Right lung (tissue), 10 donors: ENCODE measurements around the gene OR56A5. TPM values are rescaled to one million over a fixed set of nuclear protein-coding genes. Genes with fewer than 3 reads are reported as not detected.
"Not testable (repeated sequence)": the region's sequence is repeated elsewhere in the genome, so short reads cannot be mapped to it uniquely, and the experiment has no call there.

Experiments used
- DNase-seq, 2 donors: peaks; one replicate each; pipeline ENCODE4 v3.0.0-alpha.2; 2013
- long read RNA-seq, 8 donors: transcript quantifications; one replicate each; lab custom pipeline, GENCODE V29; 2026
- polyA plus RNA-seq, 5 donors: library from polyadenylated mRNA; unstranded; fragments of 120-200 nt; gene quantifications; one replicate each; pipeline versions ENCODE4 v1.2.1 to v1.2.3, GENCODE V29; 2013; ENCODE audit warnings: inconsistent platforms in 1 of 5, low replicate concordance in 1 of 5; ENCODE audit not compliant: insufficient read length in 5 of 5, insufficient read depth in 1 of 5

Gene OR56A5
- polyA plus RNA-seq, result not detected
- long read RNA-seq, donor 1, result 0 reads
- long read RNA-seq, donor 2, result 0 reads
- long read RNA-seq, donor 3, result 0 reads
- long read RNA-seq, donor 4, result 0 reads
- long read RNA-seq, donor 5, result 0 reads
- long read RNA-seq, donor 6, result 0 reads
- long read RNA-seq, donor 7, result 0 reads
- long read RNA-seq, donor 8, result 0 reads

DNA sequence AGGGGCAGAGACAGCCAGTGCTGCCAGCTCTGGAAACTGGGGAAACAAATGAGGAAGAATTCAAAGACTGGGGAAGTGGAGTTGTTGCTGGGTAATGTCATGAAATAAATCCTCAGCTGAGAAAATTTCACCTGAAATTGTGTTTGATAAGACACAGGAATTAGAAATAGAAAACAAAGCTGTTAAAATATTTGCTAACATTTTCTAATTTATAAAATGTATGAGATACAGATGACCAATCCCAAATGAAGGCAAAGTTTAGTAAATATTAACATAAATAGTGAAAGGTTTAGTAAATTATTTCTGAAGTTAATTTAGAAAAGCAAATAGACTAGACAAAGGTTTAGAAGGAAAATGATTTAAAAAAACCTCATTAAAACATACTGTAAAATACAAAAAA is at the start of gene OR56A5:
OR56A5 (minus strand) TSS at position 101 of the 400 bp plus-strand sequence; CDS start at position 101, 0 bp downstream.
- DNase-seq, result no peak

GRCh38 chr11:6013042-6013441 is 44.7 kb upstream of the OR56A5 start:
- no peak for DNase-seq

DNA sequence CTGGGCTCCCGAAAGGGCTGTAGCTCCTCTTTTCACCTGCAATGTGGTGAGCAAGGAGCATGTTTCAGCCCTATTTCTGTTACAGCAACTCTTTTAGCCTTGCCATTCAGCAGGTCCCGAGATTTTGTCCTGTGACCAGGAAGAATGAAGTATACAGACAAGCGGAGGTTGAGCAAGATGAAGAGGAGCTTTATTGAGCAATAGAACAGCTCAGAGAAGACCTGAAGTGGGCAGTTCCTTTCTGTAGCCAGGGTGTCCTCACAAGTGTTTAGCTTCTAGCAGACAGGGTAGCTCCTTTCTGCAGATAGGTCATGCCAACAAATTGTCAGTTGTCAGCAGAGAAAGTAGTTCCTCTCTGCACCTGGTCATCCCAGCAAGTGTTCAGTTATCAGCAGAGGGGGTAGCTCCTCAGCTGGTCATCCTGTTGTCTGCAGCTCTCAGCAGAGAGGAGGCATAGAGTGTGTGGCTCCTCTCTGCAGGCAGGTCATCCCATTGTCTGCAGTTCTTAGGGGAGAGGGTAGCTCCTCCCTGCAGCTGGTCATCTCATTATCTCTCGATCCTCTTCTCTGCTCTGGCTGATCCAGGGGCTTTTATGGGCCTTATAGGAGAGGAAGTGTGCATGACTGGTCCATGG is 43.9 kb upstream of the OR56A5 start:
- DNase-seq, result no peak

- no peak for DNase-seq
Measured at GRCh38 chr11:6006846-6007245, 38.6 kb upstream of the OR56A5 start, which contains the start of gene OR56A4. Gene OR56A4, minus strand, starts transcription at chr11:6006946. Its CDS starts 3,954 bp downstream, at chr11:6002992.

DNA sequence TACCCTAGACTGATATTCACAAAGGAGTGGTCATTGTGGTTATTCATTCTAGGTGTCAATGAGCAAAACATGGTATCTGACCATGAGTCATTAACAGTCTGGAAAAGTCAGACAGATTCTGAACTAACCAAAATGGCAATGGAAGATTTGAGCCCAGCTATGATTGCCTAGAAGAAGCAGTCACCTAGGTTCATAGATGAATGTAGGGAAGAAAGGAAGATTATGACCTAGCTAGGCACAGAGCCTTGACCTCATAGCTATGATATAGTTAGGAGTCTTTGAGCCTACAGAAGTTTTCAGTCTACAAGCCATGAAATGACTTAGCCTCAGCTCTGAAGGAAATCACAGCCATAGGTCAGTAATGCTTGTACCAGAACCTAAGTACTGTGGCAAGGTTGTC is 38.1 kb upstream of the OR56A5 start:
- no peak for DNase-seq

- DNase-seq, result no peak
Measured at GRCh38 chr11:6002202-6002699, 34.0 kb upstream of the OR56A5 start.

DNA sequence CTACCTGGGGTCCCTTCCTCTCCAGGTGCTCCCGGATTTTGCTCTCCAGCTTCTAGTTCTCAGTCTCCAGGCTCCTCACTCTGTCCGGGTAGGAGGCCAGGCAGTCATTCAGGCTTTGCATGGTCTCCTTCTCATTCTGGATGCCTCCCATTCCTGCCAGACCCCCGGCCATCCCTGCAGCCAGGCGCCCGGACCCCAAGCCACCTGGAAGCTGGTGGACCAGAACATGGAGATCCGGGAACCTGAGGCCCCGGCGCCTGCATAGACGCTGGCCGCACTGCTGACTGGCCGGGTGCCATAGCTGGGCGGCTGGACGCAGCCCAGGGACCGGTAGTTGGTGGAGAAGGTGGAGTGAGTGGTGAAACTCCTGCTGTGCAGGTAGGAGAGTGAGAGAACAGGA is 26.5 kb upstream of the OR56A5 start:
- no peak for DNase-seq

- DNase-seq, result no peak
Measured at GRCh38 chr11:5992604-5993251, 24.4 kb upstream of the OR56A5 start.

DNA sequence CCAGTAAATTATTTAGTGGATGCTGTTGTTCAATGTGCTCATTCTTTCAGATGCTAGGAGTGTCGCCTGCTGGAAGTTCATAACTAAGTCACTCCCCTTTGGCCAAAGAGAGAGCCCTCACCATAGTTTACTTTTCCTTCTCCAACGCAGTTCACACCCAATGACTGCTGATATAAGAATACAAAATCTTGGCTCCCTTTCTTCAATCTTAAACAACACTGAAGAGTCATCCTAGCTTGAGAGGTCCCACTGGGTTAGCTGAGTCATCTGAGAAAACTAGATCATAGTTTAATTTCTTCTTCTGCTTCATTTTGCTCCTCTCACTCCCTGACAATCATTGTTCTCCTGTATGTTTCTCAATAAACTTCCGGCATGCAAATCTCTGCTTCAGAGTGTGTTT is 23.9 kb upstream of the OR56A5 start:
- no peak for DNase-seq

DNA sequence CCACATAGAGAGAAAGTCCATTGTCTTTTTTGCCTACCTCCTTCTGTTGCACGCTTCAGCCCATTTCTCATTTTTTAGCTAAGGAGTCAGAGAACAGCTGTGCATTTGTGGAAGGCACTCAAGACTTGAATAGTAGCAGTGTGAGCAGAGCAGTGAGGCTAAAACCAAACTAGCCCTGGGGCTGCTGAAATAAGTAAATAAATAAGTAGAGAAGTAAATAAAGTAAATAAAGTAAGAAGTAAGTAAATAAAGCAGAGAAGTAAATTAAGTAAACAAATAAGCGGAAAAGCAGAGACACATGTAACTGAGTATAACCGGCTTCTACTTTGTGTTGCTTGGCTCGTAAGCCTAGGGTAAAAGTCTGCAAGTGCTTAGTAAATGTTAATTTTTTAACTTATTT is 20.9 kb upstream of the OR56A5 start:
- DNase-seq, result no peak

GRCh38 chr11:5986885-5987284 is 18.6 kb upstream of the OR56A5 start, which contains the start of gene OR52L1:
Gene OR52L1, minus strand, starts transcription at chr11:5986985. Its CDS starts 55 bp downstream, at chr11:5986930.
- DNase-seq, result no peak

- no peak for DNase-seq
Measured at GRCh38 chr11:5983443-5983842, 15.1 kb upstream of the OR56A5 start.

DNA sequence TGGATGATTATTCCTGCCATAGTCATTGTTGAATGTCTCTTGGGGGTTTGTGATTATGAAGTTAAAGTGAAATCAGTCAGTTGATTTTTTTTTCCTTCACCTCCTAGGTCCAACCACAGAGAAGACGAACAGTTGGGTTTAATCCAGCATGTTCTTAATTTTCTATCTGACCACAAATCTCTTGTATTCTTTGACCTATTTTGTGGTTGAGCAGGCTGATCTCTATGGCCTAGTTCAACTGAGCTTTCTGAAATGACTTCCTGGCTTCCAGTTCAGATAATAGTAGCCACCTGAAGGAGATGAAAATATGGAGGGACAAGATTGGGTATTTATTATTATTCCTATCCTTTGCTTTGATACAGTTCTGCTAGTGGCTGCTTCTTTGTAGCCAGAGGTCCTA is 5.2 kb upstream of the OR56A5 start:
- no peak for DNase-seq

GRCh38 chr11:5967708-5968107 is 586 bp downstream of the OR56A5 start:
- DNase-seq, result no peak

GRCh38 chr11:5966958-5967357 is 1.3 kb downstream of the OR56A5 start:
- DNase-seq, result no peak

GRCh38 chr11:5960704-5961320 is 7.5 kb downstream of the OR56A5 start:
- not testable (repeated sequence) for DNase-seq

- DNase-seq, result peak; percentile 26 to 52
Measured at GRCh38 chr11:5955586-5955985, 12.7 kb downstream of the OR56A5 start.

DNA sequence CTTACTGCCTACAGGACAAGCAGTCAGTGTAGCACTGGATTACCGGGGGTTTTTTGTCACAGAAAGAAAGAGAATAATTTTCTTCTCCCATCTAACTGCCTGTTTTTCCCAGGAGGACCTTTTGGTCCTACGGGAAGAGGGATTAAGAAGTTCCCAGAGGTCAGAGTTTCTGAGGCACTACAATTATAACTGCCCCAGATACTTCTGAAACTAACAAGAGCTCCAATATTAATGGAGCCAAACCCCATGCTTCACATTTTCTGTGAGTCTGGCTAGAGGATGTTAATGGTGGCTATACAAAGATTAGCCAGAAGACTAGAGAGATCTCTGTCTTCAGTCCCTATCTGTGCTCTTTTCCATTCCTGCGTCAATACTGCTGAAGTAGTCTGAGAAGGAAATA is 26.3 kb downstream of the OR56A5 start, which contains the start of gene OR56A3:
OR56A3 (plus strand) TSS at position 301 of the 400 bp plus-strand sequence. CDS start 5,096 bp downstream, outside the sequence.
- DNase-seq, result no peak

- no peak for DNase-seq
Measured at GRCh38 chr11:5940748-5941147, 27.5 kb downstream of the OR56A5 start.

DNA sequence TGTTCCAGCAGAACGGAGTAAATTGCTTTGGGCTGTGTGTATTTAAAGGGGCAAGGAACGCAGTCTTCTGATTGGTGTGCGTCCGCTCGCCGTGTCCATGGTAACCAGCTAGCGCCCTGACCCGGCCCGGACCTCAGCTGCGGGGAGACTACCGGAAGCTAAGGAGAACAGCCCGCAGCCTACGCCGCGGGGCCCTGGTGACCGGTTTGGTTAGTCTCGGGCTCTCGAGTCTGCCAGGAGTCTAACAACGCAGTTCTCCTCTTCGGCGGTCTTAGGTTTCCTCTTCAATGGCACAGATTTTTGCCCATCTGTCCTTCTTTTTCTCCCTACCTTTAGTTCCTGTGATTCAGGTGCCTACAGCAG is 29.7 kb downstream of the OR56A5 start:
- peak; percentile 6 to 14 for DNase-seq

DNA sequence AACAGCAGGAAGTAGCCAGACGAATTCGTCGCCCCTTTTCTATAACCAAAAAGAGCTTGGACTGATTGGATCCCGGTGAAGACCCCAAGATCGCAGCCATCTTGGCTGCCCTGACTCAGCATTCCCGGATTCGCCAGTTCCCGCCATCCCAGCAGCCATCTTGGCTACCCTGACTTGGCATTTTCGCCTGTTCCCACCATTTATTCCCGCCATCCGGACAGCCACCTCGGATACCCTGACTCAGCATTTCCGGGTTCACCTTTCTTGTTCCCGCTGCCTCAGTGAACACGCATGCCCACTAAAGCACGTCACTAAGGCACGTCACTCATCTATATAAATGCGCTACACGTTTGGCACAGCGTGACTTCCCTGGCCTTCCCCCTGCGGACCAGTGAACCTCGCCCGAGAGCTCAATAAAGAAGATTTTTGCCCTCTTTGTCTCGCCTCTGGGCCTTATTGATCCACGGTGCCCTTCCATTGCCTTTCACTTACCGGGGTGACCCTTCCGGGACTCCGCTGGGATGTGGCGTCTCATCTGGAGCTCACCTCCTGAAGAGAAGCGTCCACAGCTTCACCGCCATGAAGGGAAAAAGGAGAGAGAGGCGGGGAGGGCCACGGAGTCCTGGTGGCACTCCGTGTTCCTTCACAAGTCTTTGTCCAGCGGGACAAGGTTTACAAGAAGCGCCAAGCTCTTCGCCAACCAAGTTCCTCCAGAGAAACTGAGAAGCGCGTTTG is 30.3 kb downstream of the OR56A5 start:
- DNase-seq, result no peak

DNA sequence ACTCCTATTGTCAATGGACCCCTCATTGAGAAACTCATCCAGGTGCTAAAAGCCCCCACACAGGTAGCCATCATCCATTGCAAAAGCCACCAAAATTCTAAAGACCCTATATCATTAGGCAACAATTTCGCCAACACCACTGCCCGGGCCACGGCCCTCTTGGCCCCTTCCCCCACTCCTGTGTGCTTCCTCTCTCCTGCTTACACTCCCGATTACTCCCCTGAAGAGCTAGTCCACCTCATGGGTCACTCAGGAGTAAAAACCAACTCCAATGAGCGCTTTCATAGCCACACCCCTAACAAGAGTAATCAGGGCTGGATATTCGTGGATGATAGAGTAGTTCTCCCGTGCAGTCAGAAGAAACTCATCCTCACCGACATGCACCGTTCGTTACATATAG is 35.2 kb downstream of the OR56A5 start:
- DNase-seq, result no peak
